Stimulated activated CD4-positive, alpha-beta T cell treated with anti-CD3 and anti-CD28 coated beads, Interleukin-12 subunit alpha, Interleukin-12 subunit beta, amount 100 ng/mL, for 24 hours (primary cell): Measurements from ENCODE around the gene HSD11B1L.

ENCODE experiments used
- DNase-seq, 2 experiments: peaks; one replicate each; pipeline ENCODE4 v3.0.0-alpha.2; 2020; ENCODE audit warnings: low read depth in 2 of 2

HSD11B1L gene

DNA sequence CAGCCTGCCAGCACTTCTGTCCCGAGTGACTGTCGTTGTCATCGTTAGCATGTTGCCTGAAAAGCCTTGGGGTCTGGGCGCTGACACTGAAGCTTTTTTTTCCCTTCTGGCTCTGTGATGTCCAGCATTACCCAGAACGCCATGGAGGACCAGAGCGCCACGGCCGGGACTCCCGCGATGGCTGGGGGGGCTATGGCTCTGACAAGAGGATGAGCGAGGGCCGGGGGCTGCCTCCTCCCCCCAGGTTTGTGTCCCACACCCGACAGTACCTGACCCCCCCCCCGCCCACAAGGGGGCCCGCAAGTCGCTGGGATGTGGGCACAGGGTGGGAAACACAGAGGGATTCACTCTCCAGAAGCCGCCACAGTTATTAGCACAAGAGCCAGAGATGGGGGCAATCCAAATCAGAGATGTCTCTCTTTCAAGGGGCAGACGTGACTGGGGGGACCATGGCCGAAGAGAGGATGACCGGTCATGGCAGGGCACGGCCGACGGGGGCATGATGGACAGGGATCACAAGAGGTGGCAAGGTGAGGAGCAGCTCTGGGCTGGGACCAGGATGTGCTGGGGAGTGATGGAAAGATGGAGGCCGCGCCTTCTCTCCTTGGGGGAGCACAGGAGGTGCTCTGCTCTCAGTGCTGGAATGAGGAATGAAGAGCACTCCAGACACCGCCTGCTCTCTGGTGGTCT, 13.8 kb upstream of the HSD11B1L start:
- DNase-seq, result no peak

- DNase-seq, result no peak
Observed at GRCh38 chr19:5667751-5668271, 13.0 kb upstream of the HSD11B1L start.

DNA sequence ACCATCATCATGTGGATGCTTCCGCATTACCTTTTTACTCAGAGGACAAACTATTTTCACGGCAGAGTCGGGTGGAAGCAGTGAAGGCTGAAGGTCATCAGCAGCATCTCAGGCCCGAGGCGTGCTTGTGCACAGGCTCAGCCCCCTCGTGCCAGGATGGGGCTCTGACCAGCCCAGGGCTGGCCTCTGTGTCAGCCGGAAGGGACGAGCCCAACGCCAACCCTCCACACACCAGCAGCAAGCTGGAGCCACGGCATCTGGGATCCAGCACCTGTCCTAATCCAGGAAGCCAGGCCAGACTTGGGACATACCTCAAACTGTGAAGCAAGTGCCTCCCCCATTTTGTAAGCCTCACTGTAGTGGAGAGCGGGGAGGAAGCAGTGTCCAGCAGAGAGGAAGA, 11.6 kb upstream of the HSD11B1L start:
- no peak for DNase-seq

DNA sequence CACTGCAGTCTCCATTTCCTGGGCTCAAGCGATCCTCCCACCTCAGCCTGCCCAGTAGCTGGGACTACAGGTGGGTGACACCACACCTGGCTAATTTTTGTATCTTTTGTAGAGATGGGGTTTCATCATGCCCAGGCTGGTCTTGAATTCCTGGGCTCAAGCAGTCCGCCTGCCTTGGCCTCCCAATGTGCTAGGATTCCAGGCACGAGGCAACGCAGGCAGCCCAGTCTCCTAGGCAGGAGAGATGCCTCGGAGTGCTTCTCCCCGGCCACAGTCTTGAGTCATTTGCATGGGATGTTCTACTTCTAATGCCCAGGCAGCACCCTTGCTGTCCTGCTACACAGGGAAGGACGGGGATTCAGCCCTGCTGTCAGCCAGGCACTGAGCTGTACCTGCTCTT, 9.2 kb upstream of the HSD11B1L start:
- DNase-seq, result no peak

DNA sequence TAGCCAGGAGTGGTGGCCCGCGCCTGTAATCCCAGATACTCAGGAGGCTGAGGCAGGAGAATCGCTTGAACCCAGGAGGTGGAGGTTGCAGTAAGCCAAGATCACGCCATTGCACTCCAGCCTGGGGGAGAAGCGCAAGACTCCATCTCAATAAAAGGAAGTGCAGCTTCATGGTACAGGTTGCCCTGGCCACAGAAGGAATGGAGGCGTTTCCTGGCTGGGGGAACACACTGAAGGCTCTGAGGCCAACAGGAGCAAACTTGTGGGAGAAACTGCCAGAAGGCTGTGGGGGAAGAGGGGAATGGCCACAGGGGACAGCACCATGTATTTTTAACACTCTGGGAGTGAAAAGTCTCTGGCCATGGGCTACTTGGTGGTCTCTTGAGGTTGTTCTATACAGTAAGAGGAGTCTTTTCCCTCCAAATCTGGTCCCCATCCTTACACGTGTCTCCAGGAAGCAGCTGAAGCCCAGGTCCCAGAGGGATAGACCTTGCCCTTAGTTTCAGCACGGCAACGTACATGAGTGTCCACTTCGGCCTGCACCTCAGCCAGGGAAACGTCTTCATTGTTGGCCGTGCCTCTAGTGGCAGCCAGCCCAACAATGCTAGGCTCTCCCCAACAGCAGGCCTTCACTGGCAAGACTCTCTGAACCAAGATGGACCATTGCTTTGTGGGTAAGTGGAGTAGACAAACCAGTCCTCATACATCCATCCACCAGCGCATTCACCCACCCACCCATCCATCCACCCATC, 7.9 kb upstream of the HSD11B1L start:
- DNase-seq, result no peak

GRCh38 chr19:5673752-5674151, 7.1 kb upstream of the HSD11B1L start:
- DNase-seq, result no peak

DNA sequence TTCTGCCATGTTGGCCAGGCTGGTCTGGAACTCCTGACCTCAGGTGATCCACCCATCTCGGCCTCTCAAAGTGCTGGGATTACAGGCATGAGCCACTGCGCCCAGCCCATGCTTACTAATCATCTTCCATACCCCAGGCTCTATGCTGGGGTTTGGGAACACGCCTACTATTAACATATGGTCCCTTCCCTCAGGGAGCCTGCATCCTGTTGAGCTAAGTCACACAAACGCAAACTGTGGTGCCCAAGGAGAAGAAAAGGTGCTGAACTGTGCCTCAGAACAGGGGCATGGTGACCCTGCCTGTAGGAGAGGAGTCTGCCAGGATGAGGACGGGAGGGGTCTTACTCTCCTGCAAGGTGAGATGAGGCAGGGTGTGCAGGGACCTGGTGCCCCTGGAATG, 6.1 kb upstream of the HSD11B1L start:
- no peak for DNase-seq

DNA sequence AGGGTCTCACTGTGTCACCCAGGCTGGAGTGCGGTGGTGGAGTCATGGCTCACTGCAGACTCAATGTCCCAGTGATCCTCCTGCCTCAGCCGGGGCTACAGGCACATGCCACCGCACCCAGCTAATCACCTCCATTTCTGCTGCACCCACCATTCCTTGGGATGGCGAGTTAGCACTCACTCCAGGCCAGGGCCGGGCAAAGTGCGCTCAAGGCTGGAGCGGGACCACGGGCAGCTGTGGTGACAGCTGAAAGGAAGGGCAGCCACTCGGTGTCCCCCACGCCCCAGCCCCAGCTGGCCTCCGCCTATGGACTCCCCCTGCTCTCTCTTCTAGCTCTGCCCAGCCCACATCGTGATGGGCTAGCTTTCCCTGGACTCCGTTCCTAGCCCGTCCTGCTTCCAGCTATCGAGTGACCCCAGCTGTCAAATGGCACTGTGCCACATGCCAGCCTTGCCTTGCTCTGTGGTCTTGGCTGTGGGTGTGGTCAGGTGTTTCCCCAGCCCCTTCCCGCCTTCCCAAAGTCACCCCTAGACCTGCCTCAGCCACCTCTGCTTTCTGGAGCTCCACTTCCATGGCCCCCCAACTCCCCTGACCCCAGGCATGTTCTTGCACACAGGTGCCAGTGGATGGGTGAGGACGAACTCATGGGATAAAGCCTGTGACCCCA, 4.6 kb upstream of the HSD11B1L start:
- DNase-seq, result no peak

DNA sequence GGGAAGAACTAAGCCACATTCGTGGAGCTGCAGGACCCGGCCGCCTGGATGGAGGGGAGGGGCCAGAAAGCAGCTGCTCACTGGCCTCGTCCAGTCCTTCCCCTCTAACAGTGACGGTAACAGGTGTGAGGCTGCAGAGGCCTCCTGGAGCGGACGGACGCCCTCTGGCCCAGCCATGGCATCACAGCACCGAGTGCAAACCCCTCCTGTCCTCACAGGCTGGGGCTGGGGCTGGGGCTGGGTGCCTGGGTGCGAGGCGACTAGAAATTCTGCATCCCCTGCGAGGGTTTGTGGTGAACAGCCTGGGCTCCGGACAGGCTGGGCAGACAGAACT, 4.1 kb upstream of the HSD11B1L start:
- DNase-seq, result no peak

GRCh38 chr19:5677136-5677535, 3.7 kb upstream of the HSD11B1L start:
- DNase-seq, result no peak

DNA sequence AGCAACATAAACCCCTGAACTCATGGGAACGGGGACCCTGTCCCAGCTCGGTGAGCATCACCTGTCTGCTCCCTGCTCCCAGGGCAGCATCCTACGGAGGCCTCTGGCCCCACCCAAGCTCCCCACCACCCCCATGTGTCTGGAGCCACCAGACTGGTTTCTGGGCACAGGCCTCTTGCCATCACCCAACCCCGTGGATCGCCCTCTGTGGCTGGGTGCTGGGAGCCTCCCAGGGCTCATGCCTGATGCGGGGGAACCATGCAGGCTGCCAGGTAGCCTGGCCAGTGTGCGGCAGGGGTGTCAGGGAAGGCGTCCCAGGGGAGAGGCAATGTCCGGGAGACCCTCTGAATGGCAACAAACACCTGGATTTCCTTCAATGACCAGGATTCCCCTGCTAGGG, 3.2 kb upstream of the HSD11B1L start:
- DNase-seq, result no peak

DNA sequence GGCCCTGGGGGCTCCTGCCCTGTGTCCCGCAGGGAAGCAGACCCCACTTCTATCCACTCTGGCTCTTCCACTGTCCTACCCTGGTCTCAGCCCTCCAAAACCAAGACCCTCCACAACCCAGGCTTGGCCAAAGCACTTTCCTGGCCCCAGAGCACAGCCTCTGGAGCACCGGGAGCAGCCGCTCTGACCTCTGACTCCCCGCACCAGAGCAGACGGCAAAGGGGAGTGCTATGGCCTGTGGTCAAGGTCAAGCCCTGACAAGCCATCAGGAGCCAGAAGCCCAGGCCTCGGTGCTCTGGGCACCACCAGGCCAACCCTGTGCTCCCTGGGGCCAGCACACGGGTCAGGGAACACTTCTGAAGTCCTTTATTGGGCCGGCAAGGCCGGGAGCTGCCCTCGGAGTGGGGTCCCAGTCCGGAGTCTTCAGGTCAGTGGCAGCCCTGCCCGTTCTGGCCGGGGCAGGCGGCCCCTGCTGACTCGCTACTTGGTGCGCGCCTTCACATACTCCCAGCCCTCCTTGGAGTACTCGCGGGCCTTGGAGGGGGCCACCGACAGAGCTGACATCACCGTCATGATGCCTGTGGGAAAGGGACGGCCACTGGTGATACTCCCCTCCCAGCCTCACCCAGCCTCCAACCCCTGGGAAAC, 2.6 kb upstream of the HSD11B1L start:
- DNase-seq, result no peak

GRCh38 chr19:5679289-5680083, 1.3 kb upstream of the HSD11B1L start:
- DNase-seq, result no peak

- no peak for DNase-seq
Observed at GRCh38 chr19:5680084-5680436, 767 bp upstream of the HSD11B1L start.

DNA sequence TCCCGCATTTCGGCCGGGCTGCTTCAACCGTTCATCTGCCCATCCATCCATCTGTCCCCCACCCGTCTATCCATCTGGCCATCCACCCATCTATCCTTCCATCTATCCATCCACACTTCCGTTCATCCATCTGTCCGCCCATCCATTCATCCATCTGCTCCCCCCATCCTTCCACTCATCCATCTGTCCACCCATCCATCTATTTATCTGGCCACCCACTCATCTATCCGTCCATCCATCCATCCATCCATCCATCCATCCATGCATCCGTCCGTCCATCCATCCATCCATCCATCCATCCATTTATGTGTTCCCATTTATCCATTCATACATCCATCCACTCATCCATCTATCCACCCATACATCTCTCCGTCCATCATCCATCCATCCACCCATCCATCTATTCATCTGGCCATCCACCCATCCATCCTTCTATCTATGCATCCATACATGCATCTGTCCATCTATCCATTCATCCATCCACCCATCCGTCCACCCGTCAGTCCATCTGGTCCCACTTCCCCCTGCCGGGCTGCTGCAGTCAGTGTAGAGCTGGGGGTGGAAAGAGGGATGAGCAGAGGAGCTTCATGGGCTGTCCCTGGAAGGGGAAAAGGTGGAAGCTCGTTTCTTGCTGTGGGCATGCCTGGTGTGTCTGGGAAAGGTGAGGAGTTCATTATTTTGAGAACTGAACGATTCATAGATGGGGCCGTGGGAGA, 722 bp downstream of the HSD11B1L start:
- no peak for DNase-seq

- no peak for DNase-seq
Observed at GRCh38 chr19:5682107-5682482, 1.3 kb downstream of the HSD11B1L start.

DNA sequence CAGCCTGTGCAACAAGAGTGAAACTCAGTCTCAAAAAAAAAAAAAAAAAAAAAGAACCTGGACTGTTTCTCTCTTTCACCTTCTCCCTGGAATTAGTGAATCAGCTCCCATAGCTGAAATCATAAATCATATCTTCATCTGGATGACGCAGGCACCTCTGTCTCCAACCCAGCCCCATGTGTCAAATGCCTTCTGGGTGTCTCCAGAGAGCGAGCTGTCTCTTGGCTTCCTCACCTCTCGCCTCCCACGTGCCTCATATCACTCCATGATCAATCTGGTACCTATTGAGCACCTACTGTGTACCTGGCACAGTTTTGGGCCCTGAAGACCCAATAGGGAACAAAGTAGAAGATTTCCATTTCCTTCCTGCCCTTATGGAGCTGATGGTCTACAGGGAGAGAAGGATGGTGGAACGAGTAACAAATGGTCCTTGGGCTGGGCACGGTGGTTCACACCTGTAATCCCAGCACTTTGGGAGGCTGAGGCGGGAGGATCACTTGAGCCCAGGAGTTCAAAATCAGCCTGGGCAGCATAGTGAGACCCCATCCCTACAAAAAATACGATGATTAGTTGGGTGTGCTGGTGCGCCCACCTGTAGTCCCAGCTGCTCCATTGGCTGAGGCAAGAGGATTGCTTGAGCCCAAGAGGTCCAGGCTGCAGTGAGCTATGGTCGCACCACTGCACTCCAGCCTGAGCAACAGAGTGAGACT, 2.5 kb downstream of the HSD11B1L start:
- no peak for DNase-seq

GRCh38 chr19:5684694-5685430, 4.0 kb downstream of the HSD11B1L start:
- no peak for DNase-seq

- no peak for DNase-seq
Observed at GRCh38 chr19:5686326-5686646, 5.5 kb downstream of the HSD11B1L start.
